CD14-positive monocyte (primary cell): ENCODE results near the gene PCED1B. TPM values are rescaled to one million over a fixed set of nuclear protein-coding genes. Genes with fewer than 3 reads are reported as not detected.

Experiments used
- DNase-seq, 3 donors: peaks; one replicate each; pipeline ENCODE4 v3.0.0-alpha.2; 2011 to 2022
- H2AFZ ChIP-seq: 2 replicates; pipeline ENCODE4 v1.6.0; 2012; ENCODE audit warnings: mild to moderate bottlenecking, low read depth, low read length, inconsistent platforms; ENCODE audit not compliant: insufficient read depth, poor library complexity, severe bottlenecking
- H3K27ac ChIP-seq, 2 donors: 1 replicate in 1 of 2; 2 replicates in 1 of 2; pipeline ENCODE4 v1.5.1; 2012 to 2013; ENCODE audit warnings: low read length in 2 of 2, control low read depth in 1 of 2, inconsistent platforms in 1 of 2, low read depth in 1 of 2, mild to moderate bottlenecking in 1 of 2
- H3K27me3 ChIP-seq, 2 donors: one replicate each; pipeline versions ENCODE4 v1.6.0 to v1.6.1; 2011 to 2013; ENCODE audit warnings: low read length in 2 of 2; ENCODE audit not compliant: control insufficient read depth in 2 of 2, insufficient read depth in 2 of 2
- H3K36me3 ChIP-seq, 2 donors: replicated peaks in 1 of 2; 1 replicate in 1 of 2; 2 replicates in 1 of 2; pipeline versions ENCODE4 v1.5.1 to v1.6.1; 2012 to 2013; ENCODE audit warnings: low read length in 2 of 2, control low read depth in 1 of 2, inconsistent platforms in 1 of 2, mild to moderate bottlenecking in 1 of 2; ENCODE audit not compliant: insufficient read depth in 2 of 2, control insufficient read depth in 1 of 2
- H3K4me1 ChIP-seq, 2 donors: 1 replicate in 1 of 2; 2 replicates in 1 of 2; pipeline versions ENCODE4 v1.5.1 to v1.6.1; 2012 to 2013; ENCODE audit warnings: low read length in 2 of 2, control low read depth in 1 of 2, inconsistent platforms in 1 of 2, mild to moderate bottlenecking in 1 of 2, moderate library complexity in 1 of 2; ENCODE audit not compliant: insufficient read depth in 2 of 2, control insufficient read depth in 1 of 2
- H3K4me2 ChIP-seq: replicated peaks from 2 replicates; pipeline ENCODE3; 2012; ENCODE audit warnings: low read length, moderate library complexity, mild to moderate bottlenecking; ENCODE audit not compliant: poor library complexity, severe bottlenecking; ENCODE audit errors: extremely low read depth
- H3K4me3 ChIP-seq, 3 experiments: fragments of 200-600 bp in 1 of 3; sonication (generic) in 1 of 3; replicated peaks in 1 of 3; 1 replicate in 2 of 3; 2 replicates in 1 of 3; pipeline ENCODE4 v1.5.1; 2011 to 2013; ENCODE audit warnings: low read length in 3 of 3, mild to moderate bottlenecking in 3 of 3, control low read depth in 2 of 3, low read depth in 2 of 3, inconsistent platforms in 1 of 3, moderate library complexity in 1 of 3
- H3K79me2 ChIP-seq: 2 replicates; pipeline ENCODE4 v1.6.0; 2012; ENCODE audit warnings: mild to moderate bottlenecking, control low read depth, inconsistent platforms, low read length, moderate library complexity; ENCODE audit not compliant: insufficient read depth
- H3K9ac ChIP-seq: 2 replicates; pipeline ENCODE4 v1.6.0; 2017; ENCODE audit warnings: low read length, mild to moderate bottlenecking; ENCODE audit not compliant: insufficient read depth, poor library complexity, severe bottlenecking
- H3K9me3 ChIP-seq, 2 donors: replicated peaks in 1 of 2; 1 replicate in 1 of 2; 2 replicates in 1 of 2; pipeline versions ENCODE4 v1.5.1 to v1.6.1; 2012 to 2013; ENCODE audit warnings: low read length in 2 of 2, control low read depth in 1 of 2; ENCODE audit not compliant: control insufficient read depth in 1 of 2, insufficient read depth in 1 of 2
- H4K20me1 ChIP-seq: 2 replicates; pipeline ENCODE4 v1.6.0; 2012; ENCODE audit warnings: mild to moderate bottlenecking, low read length, control low read depth, moderate library complexity; ENCODE audit not compliant: insufficient read depth
- H3K27ac Mint-ChIP-seq, 7 donors: one replicate each; pipeline ENCODE4 v1.8.0; 2020; ENCODE audit warnings: mild to moderate bottlenecking in 7 of 7, mixed read lengths in 7 of 7, moderate library complexity in 6 of 7, inconsistent platforms in 2 of 7
- H3K27me3 Mint-ChIP-seq, 3 donors: one replicate each; pipeline ENCODE4 v1.8.0; 2021 to 2022; ENCODE audit warnings: low read depth in 3 of 3, mild to moderate bottlenecking in 3 of 3, mixed read lengths in 3 of 3, moderate library complexity in 3 of 3, inconsistent platforms in 1 of 3
- H3K36me3 Mint-ChIP-seq, 2 donors: one replicate each; pipeline ENCODE4 v1.8.0; 2020; ENCODE audit warnings: mixed read lengths in 2 of 2, inconsistent platforms in 1 of 2, mild to moderate bottlenecking in 1 of 2
- H3K4me1 Mint-ChIP-seq: one replicate; pipeline ENCODE4 v1.8.0; 2020; ENCODE audit warnings: mild to moderate bottlenecking, mixed read lengths
- H3K4me3 Mint-ChIP-seq, 2 donors: one replicate each; pipeline ENCODE4 v1.8.0; 2020; ENCODE audit warnings: mild to moderate bottlenecking in 2 of 2, mixed read lengths in 2 of 2, moderate library complexity in 1 of 2
- H3K9me3 Mint-ChIP-seq, 7 donors: one replicate each; pipeline ENCODE4 v1.8.0; 2020 to 2022; ENCODE audit warnings: mixed read lengths in 7 of 7, mild to moderate bottlenecking in 6 of 7, moderate library complexity in 6 of 7, inconsistent platforms in 2 of 7
- WGBS: methylation state at CpG from one replicate; pipeline ENCODE4 v1.1.5; 2013; ENCODE audit warnings: missing lambda C conversion rate; ENCODE audit not compliant: insufficient coverage; 5-methylcytosine and 5-hydroxymethylcytosine counted together
- intact Hi-C, 2 donors: fragments of 100-400 bp; cut with micrococcal nuclease; formaldehyde crosslinking; loops; one replicate each; pipeline versions ENCODE4 v1.15.0 to v1.15.1; 2023
- polyA plus RNA-seq, 3 donors: library from polyadenylated mRNA; depleted of rRNA in 1 of 3; unstranded in 2 of 3; stranded (reverse) in 1 of 3; fragments of 300-500 nt in 2 of 3; fragments of >200 nt in 1 of 3; fragmentation: Illumina TruSeq in 2 of 3; gene quantifications; 1 replicate in 2 of 3; 2 replicates in 1 of 3; pipeline ENCODE4 v1.2.3, GENCODE V29; 2012 to 2021
- TF ChIP-seq, protein P1 (sequence below): fragments of 200-600 bp; IDR thresholded peaks from one replicate; pipeline ENCODE4 v1.8.0; 2022; ENCODE audit warnings: antibody characterized with exemption, mild to moderate bottlenecking

PCED1B gene
- polyA plus RNA-seq, 3 donors: 0.10 to 0.65 TPM; not detected in 1

DNA sequence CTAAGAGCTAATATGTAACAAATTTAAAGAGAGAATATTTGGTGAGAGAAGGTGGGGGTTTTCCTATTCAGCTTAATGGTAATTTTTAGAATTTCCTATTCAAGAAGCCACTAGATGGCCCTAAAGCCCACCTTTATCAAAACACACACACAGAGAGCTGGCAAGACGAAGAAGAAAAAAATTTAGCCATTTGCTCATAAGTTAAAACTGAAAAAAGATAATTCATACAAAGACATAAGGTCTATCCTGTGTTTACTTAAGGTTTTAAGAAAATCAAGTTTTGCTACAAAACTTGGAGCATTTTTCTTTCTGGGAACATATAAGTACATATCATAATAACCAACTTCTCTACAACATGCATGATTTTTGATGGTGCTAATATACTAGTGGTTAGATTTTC, 46.8 kb upstream of the PCED1B start:
- H3K79me2 ChIP-seq: no peaks in the 10 kb centered on the region
- H3K4me1 ChIP-seq: no peaks in the 10 kb centered on the region
- no peak overlapping the region for H2AFZ ChIP-seq
- H3K36me3 Mint-ChIP-seq: no peaks in the 10 kb centered on the region
- peaks cover 0 to 2% (median 0%) of the 10 kb centered on the region in 7 donors for H3K9me3 Mint-ChIP-seq
- H3K36me3 ChIP-seq: no peaks in the 10 kb centered on the region
- no peaks in the 10 kb centered on the region for H3K9me3 ChIP-seq
- no peaks in the 10 kb centered on the region for H3K27me3 ChIP-seq
- no peak overlapping the region for H3K4me2 ChIP-seq
- no peak overlapping the region for H3K4me3 ChIP-seq
- H3K27me3 Mint-ChIP-seq: peaks cover 0 to 8% (median 2%) of the 10 kb centered on the region in 3 donors
- H3K4me3 Mint-ChIP-seq: no peak overlapping the region
- H3K4me1 Mint-ChIP-seq: no peaks in the 10 kb centered on the region
- intact Hi-C loops: loop anchor here in 1 of 2 donors (5.0 kb wide), 1 partner anchor 375 kb away; no protein-coding TSS in a partner anchor
- peak; percentile 20 to 35 (median 28) for DNase-seq
- TF ChIP-seq, protein P1, sequence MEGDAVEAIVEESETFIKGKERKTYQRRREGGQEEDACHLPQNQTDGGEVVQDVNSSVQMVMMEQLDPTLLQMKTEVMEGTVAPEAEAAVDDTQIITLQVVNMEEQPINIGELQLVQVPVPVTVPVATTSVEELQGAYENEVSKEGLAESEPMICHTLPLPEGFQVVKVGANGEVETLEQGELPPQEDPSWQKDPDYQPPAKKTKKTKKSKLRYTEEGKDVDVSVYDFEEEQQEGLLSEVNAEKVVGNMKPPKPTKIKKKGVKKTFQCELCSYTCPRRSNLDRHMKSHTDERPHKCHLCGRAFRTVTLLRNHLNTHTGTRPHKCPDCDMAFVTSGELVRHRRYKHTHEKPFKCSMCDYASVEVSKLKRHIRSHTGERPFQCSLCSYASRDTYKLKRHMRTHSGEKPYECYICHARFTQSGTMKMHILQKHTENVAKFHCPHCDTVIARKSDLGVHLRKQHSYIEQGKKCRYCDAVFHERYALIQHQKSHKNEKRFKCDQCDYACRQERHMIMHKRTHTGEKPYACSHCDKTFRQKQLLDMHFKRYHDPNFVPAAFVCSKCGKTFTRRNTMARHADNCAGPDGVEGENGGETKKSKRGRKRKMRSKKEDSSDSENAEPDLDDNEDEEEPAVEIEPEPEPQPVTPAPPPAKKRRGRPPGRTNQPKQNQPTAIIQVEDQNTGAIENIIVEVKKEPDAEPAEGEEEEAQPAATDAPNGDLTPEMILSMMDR: peak; percentile 71
- H3K27ac Mint-ChIP-seq: no peak overlapping the region
- WGBS: no CpG with 5 or more reads among the region's 1 CpG
- no peak overlapping the region for H3K9ac ChIP-seq
- no peaks in the 10 kb centered on the region for H4K20me1 ChIP-seq
- no peak overlapping the region for H3K27ac ChIP-seq

DNA sequence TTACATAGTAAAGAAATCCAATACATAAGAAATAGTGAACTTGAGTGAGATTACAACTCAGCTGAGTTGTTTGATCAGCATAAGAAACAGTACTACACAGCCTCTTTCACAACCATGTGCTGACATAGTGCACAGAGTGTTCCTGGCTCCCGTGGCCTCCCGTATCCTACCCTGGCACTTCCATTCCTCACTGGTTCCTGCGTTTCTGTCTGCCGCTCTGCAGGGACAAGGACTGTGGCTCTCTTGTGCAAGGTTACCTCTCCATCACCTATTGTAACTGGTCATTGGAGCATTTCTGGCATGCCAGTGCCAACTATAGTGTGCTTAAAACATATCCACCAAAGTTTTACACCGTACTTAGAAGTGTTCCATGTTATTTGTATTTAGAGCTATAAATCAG, 46.3 kb upstream of the PCED1B start:
- Mint-ChIP-seq H3K27ac (no peak overlapping the region), H3K27me3 (peaks cover 0 to 8% (median 2%) of the 10 kb centered on the region in 3 donors), H3K36me3 (no peaks in the 10 kb centered on the region), H3K9me3 (peaks cover 0 to 2% (median 0%) of the 10 kb centered on the region in 7 donors), H3K4me3 (no peak overlapping the region), H3K4me1 (peaks cover under 1% of the 10 kb centered on the region)
- WGBS: 81% methylated on average over 4 of the region's 5 CpGs
- Histone ChIP-seq H2AFZ (no peak overlapping the region), H3K79me2 (no peaks in the 10 kb centered on the region), H3K4me3 (no peak overlapping the region), H3K9ac (no peak overlapping the region), H3K9me3 (no peaks in the 10 kb centered on the region), H3K27me3 (no peaks in the 10 kb centered on the region), H4K20me1 (no peaks in the 10 kb centered on the region), H3K4me1 (no peaks in the 10 kb centered on the region), H3K27ac (no peak overlapping the region), H3K36me3 (no peaks in the 10 kb centered on the region), H3K4me2 (no peak overlapping the region)
- TF ChIP-seq, protein P1: no peak
- intact Hi-C loops: loop anchor here in 1 of 2 donors (5.0 kb wide), 1 partner anchor 374 kb away; no protein-coding TSS in a partner anchor
- no peak for DNase-seq
